22Rv1 (cell line): ENCODE results near the gene ANXA8.
"Not testable (repeated sequence)": the region's sequence is repeated elsewhere in the genome, so short reads cannot be mapped to it uniquely, and the experiment has no call there.

Experiments used
- ZFX ChIP-seq: fragments of 450-650 bp; IDR thresholded peaks from 2 replicates; pipeline ENCODE4 v1.6.1; 2017; ENCODE audit warnings: antibody characterized with exemption, borderline replicate concordance
- TF ChIP-seq, protein P1 (sequence below): fragments of 450-650 bp; IDR thresholded peaks from 2 replicates; pipeline ENCODE4 v1.5.1; 2017; ENCODE audit warnings: mild to moderate bottlenecking

DNA sequence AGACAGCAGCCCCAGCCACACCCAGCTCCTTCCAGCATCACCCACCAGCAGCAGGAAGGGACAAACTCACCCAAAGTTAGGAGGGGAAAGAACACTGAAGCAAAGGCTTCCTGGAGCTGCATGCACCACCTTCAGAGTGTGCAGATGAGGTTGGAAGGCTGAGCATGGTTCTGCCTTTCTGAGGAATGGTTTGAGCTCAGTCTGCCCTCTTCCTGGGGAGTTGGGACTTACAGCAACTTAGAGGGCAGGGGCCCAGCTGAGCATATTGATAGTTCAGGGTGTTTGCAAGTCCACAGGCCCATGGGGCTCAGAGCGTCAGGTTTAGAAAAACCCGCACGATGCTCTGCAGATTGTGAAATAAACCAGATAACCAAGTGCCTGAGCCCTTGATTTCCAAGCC lies 3.8 kb downstream of the ANXA8 start:
- TF ChIP-seq, protein P1, sequence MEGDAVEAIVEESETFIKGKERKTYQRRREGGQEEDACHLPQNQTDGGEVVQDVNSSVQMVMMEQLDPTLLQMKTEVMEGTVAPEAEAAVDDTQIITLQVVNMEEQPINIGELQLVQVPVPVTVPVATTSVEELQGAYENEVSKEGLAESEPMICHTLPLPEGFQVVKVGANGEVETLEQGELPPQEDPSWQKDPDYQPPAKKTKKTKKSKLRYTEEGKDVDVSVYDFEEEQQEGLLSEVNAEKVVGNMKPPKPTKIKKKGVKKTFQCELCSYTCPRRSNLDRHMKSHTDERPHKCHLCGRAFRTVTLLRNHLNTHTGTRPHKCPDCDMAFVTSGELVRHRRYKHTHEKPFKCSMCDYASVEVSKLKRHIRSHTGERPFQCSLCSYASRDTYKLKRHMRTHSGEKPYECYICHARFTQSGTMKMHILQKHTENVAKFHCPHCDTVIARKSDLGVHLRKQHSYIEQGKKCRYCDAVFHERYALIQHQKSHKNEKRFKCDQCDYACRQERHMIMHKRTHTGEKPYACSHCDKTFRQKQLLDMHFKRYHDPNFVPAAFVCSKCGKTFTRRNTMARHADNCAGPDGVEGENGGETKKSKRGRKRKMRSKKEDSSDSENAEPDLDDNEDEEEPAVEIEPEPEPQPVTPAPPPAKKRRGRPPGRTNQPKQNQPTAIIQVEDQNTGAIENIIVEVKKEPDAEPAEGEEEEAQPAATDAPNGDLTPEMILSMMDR: not testable (repeated sequence)
- TF ChIP-seq ZFX: not testable (repeated sequence)
